AG04450 (cell line): ENCODE measurements around the gene NLRP3. TPM values are rescaled to one million over a fixed set of nuclear protein-coding genes. Genes with fewer than 3 reads are reported as not detected.
"Not testable (repeated sequence)": the region's sequence is repeated elsewhere in the genome, so short reads cannot be mapped to it uniquely, and the experiment has no call there.

Source experiments
- CTCF ChIA-PET: fragments of 300-600, 350-600 bp; formaldehyde crosslinking; extraction: SDS; loops from one replicate; lab custom pipeline; 2022; ENCODE audit warnings: antibody characterized with exemption, inconsistent platforms; lab: Charles Lee
- POLR2A ChIA-PET: fragments of 350-600 bp; formaldehyde crosslinking; extraction: SDS; loops from one replicate; lab custom pipeline; 2021; ENCODE audit warnings: antibody characterized with exemption, inconsistent platforms; lab: Yijun Ruan, JAX
- DNase-seq: peaks from one replicate; pipeline ENCODE4 v3.0.0-alpha.2; 2011; ENCODE audit warnings: low read depth, low spot score
- H3K27ac ChIP-seq: one replicate; pipeline ENCODE4 v1.5.1; 2012; ENCODE audit warnings: low read depth, low read length, control low read depth
- H3K27me3 ChIP-seq: one replicate; pipeline ENCODE4 v1.6.0; 2012; ENCODE audit warnings: low read length; ENCODE audit not compliant: control insufficient read depth, insufficient read depth
- H3K4me3 ChIP-seq: 2 replicates; pipeline ENCODE4 v1.5.1; 2011; ENCODE audit warnings: mild to moderate bottlenecking, low read depth, low read length, control low read depth
- H3K9me3 ChIP-seq: 2 replicates; pipeline ENCODE4 v1.5.1; 2012; ENCODE audit warnings: low read length; ENCODE audit not compliant: control insufficient read depth, insufficient read depth
- CTCF ChIP-seq: IDR thresholded peaks from 2 replicates; pipeline ENCODE4 v1.5.1; 2011; ENCODE audit warnings: low read depth, low read length, control low read depth, inconsistent platforms
- polyA plus RNA-seq: library from polyadenylated mRNA; depleted of rRNA; stranded (reverse); fragments of >200 nt; gene quantifications from 2 replicates; pipeline ENCODE4 v1.2.3, GENCODE V29; 2011

Gene NLRP3
- polyA plus RNA-seq, 1 experiment = 0.06 TPM

DNA sequence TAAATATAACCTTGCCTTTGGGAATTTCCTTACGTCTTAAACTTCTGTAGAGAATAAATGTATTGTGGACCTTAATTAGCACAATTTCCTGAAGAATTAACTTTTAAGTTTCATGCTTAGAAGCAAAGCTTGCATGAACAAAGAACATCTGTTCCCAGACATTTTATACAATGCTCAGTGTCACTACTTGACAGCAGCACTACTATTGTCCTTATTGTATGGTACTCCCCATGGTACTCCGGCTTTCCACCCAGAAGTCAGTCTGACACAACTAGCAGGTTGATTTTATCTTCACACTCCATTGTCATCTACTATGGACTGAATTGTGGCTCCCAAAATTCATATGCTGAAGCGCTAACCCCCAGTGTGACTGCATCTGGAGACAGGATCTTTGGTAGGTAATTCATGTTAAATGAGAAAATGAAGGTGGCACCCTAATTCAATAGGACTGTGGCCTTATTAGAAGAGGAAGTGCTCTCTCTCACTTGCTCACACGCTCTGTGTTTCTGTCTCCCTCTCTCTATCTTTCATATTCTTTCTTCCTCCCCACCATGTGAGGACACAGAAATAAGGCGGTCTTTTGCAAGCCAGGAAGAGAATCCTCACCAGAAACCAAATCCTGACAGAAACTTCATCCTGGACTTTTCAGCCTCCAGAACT, 52.6 kb downstream of the NLRP3 start:
- H3K27me3 ChIP-seq = no peaks in the 10 kb centered on the region
- H3K27ac ChIP-seq = no peak overlapping the region
- no peak for TF ChIP-seq CTCF
- ChIA-PET POLR2A (no interaction called here), CTCF (no interaction called here)
- H3K4me3 ChIP-seq = no peak overlapping the region
- peaks cover 26% of the 10 kb centered on the region for H3K9me3 ChIP-seq
- DNase-seq = no peak

DNA sequence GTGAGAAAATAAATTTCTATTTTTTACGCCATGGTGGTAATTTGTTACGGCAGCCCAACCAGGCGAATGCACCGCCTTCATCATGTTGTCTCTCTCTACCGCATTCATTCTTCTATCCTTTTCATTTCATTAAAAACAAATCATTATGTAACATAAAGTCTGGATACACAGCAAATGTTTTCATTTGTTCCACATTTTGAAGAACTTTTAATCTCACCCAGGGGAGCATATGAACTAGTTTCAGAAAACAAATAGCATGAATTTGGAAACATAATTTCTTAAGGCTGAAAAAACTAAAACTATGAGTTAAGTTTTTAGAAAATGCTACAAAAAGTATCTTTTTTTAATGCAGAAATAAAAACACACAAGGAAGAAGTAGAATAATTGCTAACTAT, 53.2 kb downstream of the NLRP3 start:
- ChIA-PET CTCF (no interaction called here), POLR2A (no interaction called here)
- TF ChIP-seq CTCF = no peak

GRCh38 chr1:247470942-247471429, 55.0 kb downstream of the NLRP3 start:
- peaks cover 24% of the 10 kb centered on the region for H3K9me3 ChIP-seq
- H3K27me3 ChIP-seq, POLR2A ChIA-PET, H3K4me3 ChIP-seq, DNase-seq, H3K27ac ChIP-seq, CTCF ChIA-PET: not testable (repeated sequence)

More for the DNA sequence above, 53.2 kb downstream of the NLRP3 start:
- H3K4me3 ChIP-seq = no peak overlapping the region
- no peak for DNase-seq
- no peaks in the 10 kb centered on the region for H3K27me3 ChIP-seq
- peaks cover 29% of the 10 kb centered on the region for H3K9me3 ChIP-seq
- H3K27ac ChIP-seq = no peak overlapping the region

DNA sequence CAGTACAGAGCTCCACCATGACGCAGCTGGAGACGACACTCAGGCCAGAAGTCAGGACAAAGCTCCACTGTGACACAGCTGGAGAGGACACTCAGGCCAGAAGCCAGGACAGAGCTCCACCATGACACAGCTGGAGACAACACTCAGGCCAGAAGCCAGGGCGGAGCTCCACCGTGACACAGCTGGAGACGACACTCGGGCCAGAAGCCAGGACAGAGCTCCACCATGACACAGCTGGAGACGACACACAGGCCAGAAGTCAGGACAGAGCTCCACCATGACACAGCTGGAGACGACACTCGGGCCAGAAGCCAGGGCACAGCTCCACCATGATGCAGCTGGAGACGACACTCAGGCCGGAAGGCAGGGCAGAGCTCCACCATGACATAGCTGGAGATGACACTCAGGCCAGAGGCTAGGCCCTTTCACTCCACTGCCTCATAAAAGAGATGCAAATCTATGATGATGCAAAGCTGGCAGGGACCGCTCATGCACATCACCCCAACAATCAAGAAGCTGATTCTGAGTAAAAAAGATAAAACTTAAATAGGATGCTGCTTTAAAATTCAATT, 55.6 kb downstream of the NLRP3 start:
- Histone ChIP-seq H3K27ac (no peak overlapping the region), H3K4me3 (no peak overlapping the region), H3K27me3 (no peaks in the 10 kb centered on the region), H3K9me3 (peaks cover 27% of the 10 kb centered on the region)
- ChIA-PET POLR2A (no interaction called here), CTCF (no interaction called here)
- DNase-seq = no peak
- TF ChIP-seq CTCF = no peak

DNA sequence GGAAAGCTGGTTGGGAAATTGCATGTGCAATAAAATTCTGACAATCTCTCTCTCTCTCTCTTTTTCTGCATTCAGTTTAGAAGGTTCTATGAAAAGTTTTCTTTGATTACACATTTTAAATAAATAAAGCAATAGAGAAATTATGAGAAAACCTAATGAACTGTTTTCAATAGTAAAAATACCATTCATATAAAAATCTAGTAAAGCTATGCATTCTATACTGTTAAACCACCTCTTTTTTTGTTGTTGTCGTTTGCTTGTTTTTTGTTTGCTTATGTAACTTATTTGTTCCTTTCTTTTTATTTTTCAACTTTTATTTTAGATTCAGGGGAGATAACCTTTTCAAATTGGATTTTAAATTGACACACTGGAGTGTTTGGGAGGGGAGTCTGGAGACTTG, 56.1 kb downstream of the NLRP3 start:
- Histone ChIP-seq H3K27me3 (no peaks in the 10 kb centered on the region), H3K9me3 (peaks cover 27% of the 10 kb centered on the region), H3K27ac (no peak overlapping the region), H3K4me3 (no peak overlapping the region)
- POLR2A ChIA-PET = no interaction called here
- DNase-seq = no peak
- CTCF ChIA-PET = no interaction called here
- no peak for TF ChIP-seq CTCF
